Neutrophil (primary cell): ENCODE measurements around the gene KRR1.
"Not testable (repeated sequence)": the region's sequence is repeated elsewhere in the genome, so short reads cannot be mapped to it uniquely, and the experiment has no call there.

Experiments used
- H3K27ac ChIP-seq: fragments of 200-600 bp; sonication (generic); 2 replicates; pipeline ENCODE4 v1.5.1; 2016; ENCODE audit warnings: mild to moderate bottlenecking, moderate library complexity
- H3K27me3 ChIP-seq: fragments of 200-600 bp; sonication (generic); 2 replicates; pipeline ENCODE4 v1.6.0; 2016; ENCODE audit warnings: mild to moderate bottlenecking
- H3K36me3 ChIP-seq: fragments of 200-600 bp; sonication (generic); 2 replicates; pipeline ENCODE4 v1.5.1; 2017
- H3K4me1 ChIP-seq, 2 experiments: fragments of 200-600 bp in 1 of 2; sonication (generic) in 1 of 2; 1 replicate in 1 of 2; 2 replicates in 1 of 2; pipeline versions ENCODE4 v1.5.1 to v1.6.1; 2013 to 2016; ENCODE audit warnings: low read depth in 1 of 2, low read length in 1 of 2, mild to moderate bottlenecking in 1 of 2, moderate library complexity in 1 of 2; ENCODE audit not compliant: control insufficient read depth in 1 of 2, insufficient read depth in 1 of 2
- H3K4me3 ChIP-seq, 2 experiments: fragments of 200-600 bp in 1 of 2; sonication (generic) in 1 of 2; 1 replicate in 1 of 2; 2 replicates in 1 of 2; pipeline ENCODE4 v1.5.1; 2013 to 2016; ENCODE audit warnings: low read depth in 1 of 2, low read length in 1 of 2, mild to moderate bottlenecking in 1 of 2, moderate library complexity in 1 of 2
- H3K9me3 ChIP-seq: fragments of 200-600 bp; sonication (generic); 2 replicates; pipeline ENCODE4 v1.5.1; 2016
- TF ChIP-seq, protein P1 (sequence below): fragments of 200-600 bp; sonication (generic); IDR thresholded peaks from 2 replicates; pipeline ENCODE4 v1.5.1; 2016; ENCODE audit warnings: antibody characterized with exemption

Gene KRR1

DNA sequence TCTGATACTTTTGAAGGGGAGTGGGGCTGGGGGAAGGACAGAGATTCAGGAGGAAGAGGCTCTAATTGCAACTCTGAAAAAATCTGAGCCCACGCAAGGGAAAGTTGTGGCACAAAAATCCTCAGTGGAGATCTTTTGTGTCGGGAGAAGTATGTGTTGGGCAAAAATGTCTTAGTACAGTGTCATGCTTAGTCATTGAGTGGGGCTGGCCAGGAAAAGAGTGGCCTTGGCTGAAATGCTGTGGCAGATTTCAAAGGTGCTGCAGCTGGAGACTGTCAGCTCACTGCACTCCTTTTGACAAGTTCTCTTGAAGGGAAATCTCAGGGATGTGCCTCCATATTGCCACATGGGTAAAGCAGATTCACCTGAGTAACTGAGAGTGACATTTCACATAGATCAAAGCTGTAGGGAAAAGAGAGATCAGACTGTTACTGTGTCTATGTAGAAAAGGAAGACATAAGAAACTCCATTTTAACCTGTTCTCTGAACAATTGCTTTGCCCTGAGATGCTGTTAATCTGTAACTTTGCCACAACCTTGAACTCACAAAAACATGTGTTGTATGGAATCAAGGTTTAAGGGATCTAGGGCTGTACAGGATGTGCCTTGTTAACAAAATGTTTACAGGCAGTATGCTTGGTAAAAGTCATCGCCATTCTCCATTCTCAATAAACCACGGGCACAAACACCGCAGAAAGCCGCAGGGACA lies 66.8 kb downstream of the KRR1 start:
- Histone ChIP-seq H3K36me3 (no peaks in the 10 kb centered on the region), H3K27me3 (no peaks in the 10 kb centered on the region), H3K9me3 (no peaks in the 10 kb centered on the region), H3K4me1 (no peaks in the 10 kb centered on the region), H3K27ac (peak overlapping the region; percentile 1), H3K4me3 (no peak overlapping the region)
- TF ChIP-seq, protein P1, sequence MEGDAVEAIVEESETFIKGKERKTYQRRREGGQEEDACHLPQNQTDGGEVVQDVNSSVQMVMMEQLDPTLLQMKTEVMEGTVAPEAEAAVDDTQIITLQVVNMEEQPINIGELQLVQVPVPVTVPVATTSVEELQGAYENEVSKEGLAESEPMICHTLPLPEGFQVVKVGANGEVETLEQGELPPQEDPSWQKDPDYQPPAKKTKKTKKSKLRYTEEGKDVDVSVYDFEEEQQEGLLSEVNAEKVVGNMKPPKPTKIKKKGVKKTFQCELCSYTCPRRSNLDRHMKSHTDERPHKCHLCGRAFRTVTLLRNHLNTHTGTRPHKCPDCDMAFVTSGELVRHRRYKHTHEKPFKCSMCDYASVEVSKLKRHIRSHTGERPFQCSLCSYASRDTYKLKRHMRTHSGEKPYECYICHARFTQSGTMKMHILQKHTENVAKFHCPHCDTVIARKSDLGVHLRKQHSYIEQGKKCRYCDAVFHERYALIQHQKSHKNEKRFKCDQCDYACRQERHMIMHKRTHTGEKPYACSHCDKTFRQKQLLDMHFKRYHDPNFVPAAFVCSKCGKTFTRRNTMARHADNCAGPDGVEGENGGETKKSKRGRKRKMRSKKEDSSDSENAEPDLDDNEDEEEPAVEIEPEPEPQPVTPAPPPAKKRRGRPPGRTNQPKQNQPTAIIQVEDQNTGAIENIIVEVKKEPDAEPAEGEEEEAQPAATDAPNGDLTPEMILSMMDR = no peak

GRCh38 chr12:75443709-75444108 lies 67.7 kb downstream of the KRR1 start:
- no peaks in the 10 kb centered on the region for H3K36me3 ChIP-seq
- no peaks in the 10 kb centered on the region for H3K27me3 ChIP-seq
- no peak overlapping the region for H3K27ac ChIP-seq
- H3K4me3 ChIP-seq = no peak overlapping the region
- no peaks in the 10 kb centered on the region for H3K9me3 ChIP-seq
- H3K4me1 ChIP-seq = no peaks in the 10 kb centered on the region
- TF ChIP-seq, protein P1 = no peak

- not testable (repeated sequence) for H3K4me1 ChIP-seq, H3K4me3 ChIP-seq, H3K27ac ChIP-seq, H3K27me3 ChIP-seq, H3K36me3 ChIP-seq, H3K9me3 ChIP-seq
Measured at GRCh38 chr12:75442454-75442853, 69.0 kb downstream of the KRR1 start.

DNA sequence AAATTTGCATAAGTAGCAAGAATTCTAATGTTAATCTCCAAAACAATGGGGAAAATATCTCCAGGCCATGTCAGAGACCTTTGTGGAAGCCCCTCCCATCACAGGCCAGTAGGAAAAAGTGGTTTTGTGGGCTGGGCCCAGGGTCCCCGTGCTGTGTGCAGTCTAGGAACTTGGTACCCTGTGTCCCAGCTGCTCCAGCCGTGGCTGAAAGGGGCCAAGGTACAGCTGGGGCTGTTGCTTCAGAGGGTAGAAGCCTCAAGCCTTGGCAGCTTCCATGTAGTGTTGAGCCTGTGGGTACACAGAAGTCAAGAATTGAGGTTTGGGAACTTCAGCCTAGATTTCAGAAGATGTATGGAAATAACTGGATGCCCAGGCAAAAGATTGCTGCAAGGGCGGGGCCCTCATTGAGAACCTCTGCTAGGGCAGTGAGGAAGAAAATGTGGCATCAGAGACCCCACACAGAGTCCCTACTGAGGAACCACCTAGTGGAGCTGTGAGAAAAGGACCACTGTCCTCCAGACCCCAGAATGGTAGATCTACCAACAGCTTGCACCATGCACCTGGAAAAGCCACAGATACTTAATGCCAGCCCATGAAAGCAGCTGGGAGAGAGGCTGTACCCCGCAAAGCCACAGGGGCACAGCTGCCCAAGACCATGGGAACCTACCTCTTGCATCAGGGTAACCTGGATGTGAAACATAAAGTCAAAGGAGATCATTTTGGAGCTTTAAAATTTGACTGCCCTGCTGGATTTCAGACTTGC lies 69.5 kb downstream of the KRR1 start:
- H3K36me3 ChIP-seq, H3K4me3 ChIP-seq, H3K27ac ChIP-seq, H3K4me1 ChIP-seq, H3K9me3 ChIP-seq, H3K27me3 ChIP-seq: not testable (repeated sequence)
